Gastroesophageal sphincter (tissue), 3 donors: ENCODE measurements around the gene SLC2A4.

Experiments
- CTCF ChIP-seq, 4 experiments: fragments of 200-600 bp in 2 of 4; fragments of 450-650 bp in 2 of 4; sonication (generic) in 1 of 4; IDR thresholded peaks; one replicate each; pipeline ENCODE4 v1.5.1; 2017 to 2019; ENCODE audit warnings: antibody characterized with exemption in 4 of 4, mild to moderate bottlenecking in 2 of 4, moderate library complexity in 2 of 4
- POLR2A ChIP-seq, 2 donors: fragments of 450-650 bp; IDR thresholded peaks; one replicate each; pipeline ENCODE4 v1.6.1; 2017; ENCODE audit warnings: antibody characterized with exemption in 2 of 2, mild to moderate bottlenecking in 2 of 2, moderate library complexity in 1 of 2

GRCh38 chr17:7312432-7313087, 31.0 kb downstream of the SLC2A4 start:
- no peak for TF ChIP-seq POLR2A (IDR thresholded peaks at IDR 0.05)
- no peak for TF ChIP-seq CTCF (IDR thresholded peaks at IDR 0.05)
